ENCODE data around the gene HOXA4. TPM values are rescaled to one million over a fixed set of nuclear protein-coding genes. Genes with fewer than 3 reads are reported as not detected.
A peak's percentile ranks its signal among the peaks of the same experiment; 100 is the strongest.

Gene HOXA4
- total RNA-seq, 1 donor from 2014 or later: 2.1 TPM

DNA sequence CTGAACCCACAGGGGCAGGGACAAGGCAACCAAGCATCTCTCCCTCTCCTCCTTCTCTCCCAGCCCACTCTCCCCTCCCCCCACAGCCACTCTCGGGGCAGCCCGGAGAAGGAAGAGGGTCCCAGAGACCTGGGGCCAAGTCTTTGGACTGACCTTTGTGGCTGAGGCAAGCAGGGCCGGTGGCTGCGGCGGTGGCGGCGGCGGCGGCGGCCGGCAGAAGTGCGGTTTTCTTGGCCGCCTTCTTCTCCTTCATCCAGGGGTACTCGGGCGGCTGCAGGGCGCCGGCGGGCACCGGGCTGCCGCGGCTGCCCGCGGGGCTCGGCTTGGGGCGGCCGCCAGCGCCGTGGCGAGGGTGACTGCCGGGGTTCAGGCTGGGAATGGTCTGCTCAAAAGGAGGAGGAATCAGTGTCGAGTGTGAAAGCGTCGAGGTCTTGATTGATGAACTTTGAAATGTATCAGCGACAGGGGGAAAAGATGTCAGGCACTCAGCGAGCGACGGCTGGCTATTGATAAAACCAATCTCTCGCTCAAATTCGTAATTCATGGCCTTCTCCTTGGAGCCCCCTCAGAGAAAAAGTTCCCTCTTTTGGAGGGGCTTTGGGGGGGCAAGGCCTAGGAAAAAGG, 28.5 kb downstream of the HOXA4 start:
- no peaks in the 10 kb centered on the region for H3K36me3 ChIP-seq
- no peaks in the 10 kb centered on the region for H3K9me3 ChIP-seq
- TF ChIP-seq CTCF (IDR thresholded peaks at IDR 0.05): no peak
- H3K27me3 ChIP-seq: no peaks in the 10 kb centered on the region
- DNase-seq (ENCODE audit: low spot score in 2 of 2): no peak
- intact Hi-C loops (cut with DNase I): loop anchor here (5.0 kb wide), 1 partner anchor 1350 kb away; no protein-coding TSS in a partner anchor
- H3K27ac ChIP-seq: peak overlapping the region; percentile 89 to 97
- peaks cover 4 to 28% of the 10 kb centered on the region in 2 donors for H3K4me1 ChIP-seq
- peak overlapping the region; percentile 68 to 79 for H3K4me3 ChIP-seq

DNA sequence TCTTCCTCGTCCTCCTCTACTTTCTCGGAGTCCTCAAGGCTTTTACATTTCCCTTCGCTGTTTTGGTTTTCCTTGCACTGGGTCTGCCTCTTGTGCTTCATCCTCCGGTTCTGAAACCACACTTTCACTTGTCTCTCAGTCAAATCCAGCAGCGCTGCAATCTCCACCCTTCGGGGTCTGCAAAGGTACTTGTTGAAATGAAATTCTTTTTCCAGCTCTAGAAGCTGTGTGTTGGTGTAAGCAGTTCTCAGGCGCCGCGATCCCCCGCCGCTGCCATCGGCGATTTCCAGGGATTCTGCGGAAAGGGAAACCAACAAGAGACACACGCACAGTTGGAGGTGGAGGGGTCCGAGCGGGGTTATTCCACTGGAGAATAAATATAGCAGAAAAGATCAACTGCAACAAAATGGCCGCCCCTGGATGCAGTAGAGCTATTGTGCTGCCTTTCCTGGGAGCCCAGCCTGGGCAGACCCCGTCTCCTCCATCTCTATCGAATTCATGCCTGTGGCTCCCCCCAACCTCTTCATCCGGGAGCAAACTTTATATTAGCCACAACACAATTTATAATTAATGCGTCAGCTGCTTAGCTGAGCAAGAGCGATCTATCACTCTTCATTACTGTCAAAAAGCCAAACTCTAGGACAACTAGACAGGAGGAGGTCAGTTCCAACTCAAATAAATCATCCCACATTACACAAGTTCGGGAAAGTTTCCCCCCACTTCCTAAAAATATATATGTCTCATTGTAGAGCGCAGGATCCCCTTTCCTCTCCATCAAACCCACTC, 29.2 kb downstream of the HOXA4 start:
- H3K36me3 ChIP-seq: no peaks in the 10 kb centered on the region
- peaks cover 4 to 25% of the 10 kb centered on the region in 2 donors for H3K4me1 ChIP-seq
- H3K27me3 ChIP-seq: no peaks in the 10 kb centered on the region
- peak overlapping the region; percentile 89 to 97 for H3K27ac ChIP-seq
- DNase-seq (ENCODE audit: low spot score in 2 of 2): no peak
- TF ChIP-seq CTCF (IDR thresholded peaks at IDR 0.05): no peak
- intact Hi-C loops (cut with DNase I): loop anchor here (5.0 kb wide), 1 partner anchor 1349 kb away; no protein-coding TSS in a partner anchor
- peak overlapping the region; percentile 68 to 79 for H3K4me3 ChIP-seq
- H3K9me3 ChIP-seq: no peaks in the 10 kb centered on the region

- peak overlapping the region; percentile 68 to 79 for H3K4me3 ChIP-seq
- no peaks in the 10 kb centered on the region for H3K9me3 ChIP-seq
- TF ChIP-seq CTCF (IDR thresholded peaks at IDR 0.05): no peak
- intact Hi-C loops (cut with DNase I): loop anchor here (5.0 kb wide), 1 partner anchor 1348 kb away; no protein-coding TSS in a partner anchor
- no peaks in the 10 kb centered on the region for H3K27me3 ChIP-seq
- peak overlapping the region; percentile 89 to 97 for H3K27ac ChIP-seq
- DNase-seq (ENCODE audit: low spot score in 2 of 2): no peak
- peaks cover 0 to 23% of the 10 kb centered on the region in 2 donors for H3K4me1 ChIP-seq
- H3K36me3 ChIP-seq: no peaks in the 10 kb centered on the region
These were observed 29.8 kb downstream of the HOXA4 start for GRCh38 chr7:27100694-27101170.

DNA sequence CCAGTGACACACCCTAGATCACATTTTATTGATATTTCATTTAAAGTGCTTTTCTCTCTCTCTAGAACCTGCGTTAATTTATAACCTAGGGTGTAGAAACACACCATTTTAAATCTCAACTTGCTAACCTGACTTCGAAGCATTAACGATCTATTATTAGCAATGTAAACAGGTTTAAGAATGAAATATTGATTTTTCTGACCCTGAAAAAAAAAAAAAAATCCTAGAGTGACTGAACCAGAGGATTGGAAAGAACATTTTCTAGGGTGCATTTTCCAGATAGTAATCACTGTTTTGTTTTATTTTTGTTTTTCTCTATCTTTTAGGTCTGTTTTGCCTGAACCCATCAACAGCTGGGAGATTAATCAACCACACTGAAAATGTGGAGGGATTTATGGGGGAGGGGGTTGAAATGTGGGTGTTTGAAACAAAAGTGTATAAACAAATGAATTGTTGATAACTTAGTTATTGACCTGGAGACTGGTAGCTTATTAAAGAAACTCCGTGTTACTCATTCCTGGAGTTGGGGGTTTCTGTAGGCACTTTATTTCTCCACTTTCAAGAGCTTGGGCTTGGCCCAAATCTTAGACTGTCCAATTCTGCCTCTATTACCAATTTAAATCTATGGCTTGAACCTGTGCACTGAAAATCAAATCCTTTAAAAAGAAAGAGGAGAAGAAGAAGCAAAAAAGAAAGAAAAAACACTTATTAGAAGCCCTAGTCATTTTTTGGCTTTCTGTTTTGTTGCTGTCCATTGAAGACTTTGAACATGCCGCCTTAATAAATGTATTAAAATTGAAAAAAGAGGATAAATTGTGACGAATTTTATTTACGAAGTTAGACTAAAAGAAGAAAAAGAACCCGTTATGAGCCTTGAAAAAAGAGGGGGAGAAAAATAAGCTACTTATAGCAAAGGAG, 30.8 kb downstream of the HOXA4 start:
- Histone ChIP-seq H3K36me3 (no peaks in the 10 kb centered on the region), H3K27me3 (no peaks in the 10 kb centered on the region), H3K9me3 (no peaks in the 10 kb centered on the region), H3K27ac (peak overlapping the region; percentile 89 to 97), H3K4me3 (peak overlapping the region; percentile 79 to 82), H3K4me1 (peaks cover 0 to 18% of the 10 kb centered on the region in 2 donors)
- no peak for TF ChIP-seq CTCF (IDR thresholded peaks at IDR 0.05)
- no peak for DNase-seq (ENCODE audit: low spot score in 2 of 2)
- intact Hi-C loops (cut with DNase I): loop anchor here (5.0 kb wide), 2 partner anchors 67 to 1347 kb away; no protein-coding TSS in a partner anchor
